ENCODE measurements around the gene ENOPH1. TPM values are rescaled to one million over a fixed set of nuclear protein-coding genes. Genes with fewer than 3 reads are reported as not detected.
A peak's percentile ranks its signal among the peaks of the same experiment; 100 is the strongest.

ENOPH1 gene
- total RNA-seq, 2 donors from 2014 or later = 47.1 to 57.3 TPM

- H3K27ac Mint-ChIP-seq = no peak overlapping the region
- Histone ChIP-seq H3K4me3 (ENCODE audit: low read length) (no peak overlapping the region), H3K9ac (ENCODE audit: extremely low read depth, low read length, poor library complexity, severe bottlenecking) (no peak overlapping the region), H3K36me3 (ENCODE audit: control insufficient read depth, insufficient read depth, low read length) (peaks cover 12% of the 10 kb centered on the region), H3K4me1 (ENCODE audit: control insufficient read depth, insufficient read depth, low read length) (no peaks in the 10 kb centered on the region), H3K27me3 (ENCODE audit: control insufficient read depth, insufficient read depth, low read length, poor library complexity, severe bottlenecking) (no peaks in the 10 kb centered on the region), H3K9me3 (ENCODE audit: control insufficient read depth, low read length) (peaks cover 8% of the 10 kb centered on the region), H3K27ac (ENCODE audit: low read depth, low read length) (no peak overlapping the region)
- DNase-seq = peak; percentile 38
- peaks cover 20% of the 10 kb centered on the region for H3K4me1 Mint-ChIP-seq
- H3K27me3 Mint-ChIP-seq (ENCODE audit: insufficient read depth) = no peaks in the 10 kb centered on the region
- TF ChIP-seq, protein P1, sequence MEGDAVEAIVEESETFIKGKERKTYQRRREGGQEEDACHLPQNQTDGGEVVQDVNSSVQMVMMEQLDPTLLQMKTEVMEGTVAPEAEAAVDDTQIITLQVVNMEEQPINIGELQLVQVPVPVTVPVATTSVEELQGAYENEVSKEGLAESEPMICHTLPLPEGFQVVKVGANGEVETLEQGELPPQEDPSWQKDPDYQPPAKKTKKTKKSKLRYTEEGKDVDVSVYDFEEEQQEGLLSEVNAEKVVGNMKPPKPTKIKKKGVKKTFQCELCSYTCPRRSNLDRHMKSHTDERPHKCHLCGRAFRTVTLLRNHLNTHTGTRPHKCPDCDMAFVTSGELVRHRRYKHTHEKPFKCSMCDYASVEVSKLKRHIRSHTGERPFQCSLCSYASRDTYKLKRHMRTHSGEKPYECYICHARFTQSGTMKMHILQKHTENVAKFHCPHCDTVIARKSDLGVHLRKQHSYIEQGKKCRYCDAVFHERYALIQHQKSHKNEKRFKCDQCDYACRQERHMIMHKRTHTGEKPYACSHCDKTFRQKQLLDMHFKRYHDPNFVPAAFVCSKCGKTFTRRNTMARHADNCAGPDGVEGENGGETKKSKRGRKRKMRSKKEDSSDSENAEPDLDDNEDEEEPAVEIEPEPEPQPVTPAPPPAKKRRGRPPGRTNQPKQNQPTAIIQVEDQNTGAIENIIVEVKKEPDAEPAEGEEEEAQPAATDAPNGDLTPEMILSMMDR (conservative IDR thresholded peaks at IDR 0.05) = no peak
- 92 to 93% methylated on average over 10 of the region's 10 CpGs for WGBS, 2 experiments (ENCODE audit: insufficient coverage in 1 of 2, insufficient read length in 1 of 2)
- H3K36me3 Mint-ChIP-seq (ENCODE audit: low read depth) = peaks cover 2% of the 10 kb centered on the region
- H3K9me3 Mint-ChIP-seq = peaks cover 8% of the 10 kb centered on the region
- H3K4me3 Mint-ChIP-seq = no peak overlapping the region
Observed at GRCh38 chr4:82480771-82481505, 50.5 kb downstream of the ENOPH1 start.

- H3K27me3 ChIP-seq (ENCODE audit: control insufficient read depth, insufficient read depth, low read length, poor library complexity, severe bottlenecking) = no peaks in the 10 kb centered on the region
- Mint-ChIP-seq H3K9me3 (peaks cover 8% of the 10 kb centered on the region), H3K4me3 (no peak overlapping the region), H3K4me1 (peaks cover 21% of the 10 kb centered on the region), H3K27me3 (ENCODE audit: insufficient read depth) (no peaks in the 10 kb centered on the region), H3K36me3 (ENCODE audit: low read depth) (peaks cover 2% of the 10 kb centered on the region), H3K27ac (no peak overlapping the region)
- WGBS, 2 experiments (ENCODE audit: insufficient coverage in 1 of 2, insufficient read length in 1 of 2) = 93 to 97% methylated on average over 6 of the region's 6 CpGs
- TF ChIP-seq, protein P1 (conservative IDR thresholded peaks at IDR 0.05) = no peak
- peaks cover 12% of the 10 kb centered on the region for H3K36me3 ChIP-seq (ENCODE audit: control insufficient read depth, insufficient read depth, low read length)
- no peak overlapping the region for H3K9ac ChIP-seq (ENCODE audit: extremely low read depth, low read length, poor library complexity, severe bottlenecking)
- no peaks in the 10 kb centered on the region for H3K4me1 ChIP-seq (ENCODE audit: control insufficient read depth, insufficient read depth, low read length)
- H3K4me3 ChIP-seq (ENCODE audit: low read length) = no peak overlapping the region
- H3K27ac ChIP-seq (ENCODE audit: low read depth, low read length) = no peak overlapping the region
- DNase-seq = peak; percentile 38
- peaks cover 8% of the 10 kb centered on the region for H3K9me3 ChIP-seq (ENCODE audit: control insufficient read depth, low read length)
Observed at GRCh38 chr4:82481506-82481840, 51.1 kb downstream of the ENOPH1 start.

- Histone ChIP-seq H3K4me1 (ENCODE audit: control insufficient read depth, insufficient read depth, low read length) (no peaks in the 10 kb centered on the region), H3K9ac (ENCODE audit: extremely low read depth, low read length, poor library complexity, severe bottlenecking) (no peak overlapping the region), H3K36me3 (ENCODE audit: control insufficient read depth, insufficient read depth, low read length) (peaks cover 21% of the 10 kb centered on the region), H3K4me3 (ENCODE audit: low read length) (no peak overlapping the region), H3K27ac (ENCODE audit: low read depth, low read length) (no peak overlapping the region), H3K27me3 (ENCODE audit: control insufficient read depth, insufficient read depth, low read length, poor library complexity, severe bottlenecking) (no peaks in the 10 kb centered on the region), H3K9me3 (ENCODE audit: control insufficient read depth, low read length) (peaks cover 8% of the 10 kb centered on the region)
- TF ChIP-seq, protein P1 (conservative IDR thresholded peaks at IDR 0.05) = no peak
- Mint-ChIP-seq H3K27me3 (ENCODE audit: insufficient read depth) (no peaks in the 10 kb centered on the region), H3K4me1 (peaks cover 22% of the 10 kb centered on the region), H3K4me3 (no peak overlapping the region), H3K27ac (no peak overlapping the region), H3K36me3 (ENCODE audit: low read depth) (peaks cover 2% of the 10 kb centered on the region), H3K9me3 (peaks cover 8% of the 10 kb centered on the region)
- peak; percentile 34 for DNase-seq
- WGBS, 2 experiments (ENCODE audit: insufficient coverage in 1 of 2, insufficient read length in 1 of 2) = 79 to 89% methylated on average over 4 to 6 of the region's 6 CpGs
Observed at GRCh38 chr4:82482387-82482786, 52.0 kb downstream of the ENOPH1 start.

All from endodermal cell (in vitro differentiated cells).